ENCODE data around the gene MED27.
"Not testable (repeated sequence)": the region's sequence is repeated elsewhere in the genome, so short reads cannot be mapped to it uniquely, and the experiment has no call there.

MED27 gene

DNA sequence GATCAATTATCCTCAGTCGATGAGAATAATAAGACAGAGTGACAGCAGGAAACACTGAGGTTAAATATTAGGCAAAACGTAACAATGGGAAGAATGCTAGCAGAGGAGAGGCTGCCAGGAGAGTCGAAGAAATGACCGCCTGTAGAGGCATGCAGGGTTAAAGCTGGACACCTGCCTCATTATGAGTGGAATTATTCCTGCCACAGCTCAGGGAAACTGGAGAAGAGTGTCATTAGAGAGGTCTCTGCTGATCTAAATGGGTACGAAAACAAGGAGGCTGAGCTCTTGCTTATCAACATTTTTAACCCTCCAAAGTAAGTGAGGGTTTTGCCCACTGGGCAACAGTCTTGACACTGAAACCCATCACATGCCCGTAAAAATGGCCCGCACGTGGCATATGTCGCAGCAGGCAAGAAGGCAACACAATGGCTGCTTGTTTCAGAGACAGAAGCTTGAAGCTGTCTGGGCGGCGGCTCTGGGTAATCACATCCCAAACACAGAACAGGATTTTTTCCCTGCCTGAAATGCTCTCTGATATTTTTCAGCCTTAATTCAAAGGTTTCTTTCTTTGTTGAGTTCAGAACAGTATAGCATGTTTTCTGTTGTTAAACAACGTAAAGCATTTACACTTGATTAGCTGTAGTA is 118.7 kb downstream of the MED27 start:
- no peak for DNase-seq

GRCh38 chr9:131960311-131960710 is 119.4 kb downstream of the MED27 start:
- DNase-seq = no peak

GRCh38 chr9:131959887-131960286 is 119.8 kb downstream of the MED27 start:
- DNase-seq = no peak

DNA sequence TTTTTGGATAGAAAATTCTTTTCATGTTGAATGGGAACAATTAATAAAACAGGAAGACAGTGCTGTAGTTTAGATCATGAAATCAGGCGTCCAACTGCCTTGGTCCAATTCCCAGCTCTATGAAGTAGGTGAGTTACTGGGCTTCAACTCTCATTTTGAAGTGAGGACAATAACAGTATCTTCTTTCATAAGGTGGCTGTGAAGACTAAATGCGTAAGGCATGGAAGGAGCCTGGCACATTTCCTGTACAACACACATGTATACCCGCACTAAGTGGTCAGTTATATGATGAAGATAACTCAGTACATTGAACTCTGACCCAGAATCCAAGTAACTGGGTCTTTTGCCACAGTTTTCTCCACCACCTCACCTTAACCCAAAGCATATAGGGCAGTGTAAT is 120.6 kb downstream of the MED27 start:
- no peak for DNase-seq

DNA sequence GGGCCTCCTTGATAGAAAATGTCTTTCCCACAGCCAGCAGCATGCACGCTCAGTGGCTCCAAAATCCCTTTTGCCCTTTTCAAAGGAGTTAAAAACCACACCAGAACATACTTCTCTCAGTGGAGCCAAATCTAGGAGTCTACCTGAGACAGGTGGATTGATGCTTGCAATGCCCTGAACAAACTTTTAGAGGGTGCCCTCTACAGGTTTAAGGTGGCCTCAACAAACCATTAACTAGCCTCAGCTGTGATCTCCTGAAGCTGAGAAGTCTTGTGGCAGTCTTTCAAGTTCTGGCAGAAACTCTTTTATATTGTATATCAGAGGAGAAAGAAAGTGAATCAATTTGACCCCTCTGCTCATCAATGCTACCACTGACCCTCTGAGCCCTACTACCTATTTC is 125.4 kb downstream of the MED27 start:
- no peak for DNase-seq

DNA sequence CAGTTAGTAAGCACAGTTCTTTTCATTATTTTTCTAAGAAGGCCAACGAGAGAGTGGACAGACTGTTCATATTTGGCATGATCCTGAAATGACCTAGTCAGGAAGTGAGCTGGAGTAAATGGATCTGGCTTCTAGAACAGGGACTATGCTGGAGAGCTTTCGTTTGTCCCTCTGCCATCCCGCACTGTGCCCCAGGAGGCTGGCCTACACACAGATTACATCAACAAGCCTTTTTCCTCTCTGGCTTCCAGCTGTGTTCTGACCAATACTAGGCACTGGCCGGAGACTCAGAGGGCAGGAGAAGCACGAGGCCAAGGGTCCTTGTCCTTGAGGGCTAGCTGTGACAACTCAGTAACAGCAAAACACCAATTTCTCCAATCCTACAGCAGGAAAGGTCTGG is 127.8 kb downstream of the MED27 start:
- DNase-seq = no peak

DNA sequence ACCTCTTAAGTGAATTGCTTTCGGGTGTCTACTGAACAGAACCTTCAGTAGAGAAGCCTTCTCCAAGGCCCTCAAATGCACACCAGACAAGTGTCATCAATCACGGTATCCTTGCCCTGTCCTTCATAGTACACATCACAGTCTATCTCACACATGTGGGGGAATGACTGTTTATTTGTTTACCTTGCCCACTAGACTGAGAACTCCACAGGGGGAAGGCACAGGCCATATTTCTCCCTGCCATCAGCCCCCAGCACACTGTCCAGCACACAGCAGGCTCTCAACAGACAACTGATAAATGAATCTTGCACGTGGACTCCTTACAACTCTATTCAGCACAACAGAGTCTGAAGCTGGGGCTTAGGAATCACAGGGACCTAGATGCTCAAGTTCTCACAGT is 128.5 kb downstream of the MED27 start:
- DNase-seq = no peak

DNA sequence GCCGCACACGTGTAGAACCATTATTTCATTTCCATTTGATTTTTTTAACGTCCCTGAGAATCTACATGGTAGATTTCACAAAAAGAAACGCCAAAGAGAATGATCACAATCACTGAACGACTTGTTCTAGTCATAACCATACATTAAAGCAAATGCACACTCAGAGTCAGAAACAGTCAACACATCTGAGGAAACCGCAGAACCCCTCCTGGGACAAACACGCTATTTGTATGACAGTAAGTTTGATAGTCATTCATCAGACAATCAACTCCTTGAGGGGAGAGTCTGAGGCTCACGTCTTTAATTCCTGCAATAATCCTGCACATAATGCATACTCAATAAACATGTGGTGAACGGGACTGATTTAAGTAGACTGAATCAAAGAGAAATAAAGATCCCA is 129.2 kb downstream of the MED27 start:
- no peak for DNase-seq

DNA sequence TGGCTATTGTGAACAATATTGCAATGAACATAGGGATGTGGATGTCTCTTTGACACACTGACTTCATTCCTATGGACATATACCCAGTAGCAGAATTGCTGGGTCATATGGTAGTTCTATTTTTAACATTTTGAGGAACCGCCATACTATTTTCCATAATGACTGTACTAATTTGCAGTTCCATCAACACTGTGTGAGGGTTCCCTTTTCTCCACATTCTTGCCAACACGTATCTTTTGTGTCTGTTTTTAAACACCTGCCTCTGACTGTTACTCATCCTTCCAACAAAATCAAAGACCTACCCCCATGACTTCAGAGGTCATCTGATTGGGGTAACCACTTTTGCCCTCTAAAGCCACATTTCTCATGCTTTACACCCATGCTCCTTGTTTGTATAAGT is 133.5 kb downstream of the MED27 start:
- no peak for DNase-seq

GRCh38 chr9:131943351-131943841 is 136.3 kb downstream of the MED27 start:
- DNase-seq = no peak

GRCh38 chr9:131942146-131942720 is 137.4 kb downstream of the MED27 start:
- DNase-seq = no peak

DNA sequence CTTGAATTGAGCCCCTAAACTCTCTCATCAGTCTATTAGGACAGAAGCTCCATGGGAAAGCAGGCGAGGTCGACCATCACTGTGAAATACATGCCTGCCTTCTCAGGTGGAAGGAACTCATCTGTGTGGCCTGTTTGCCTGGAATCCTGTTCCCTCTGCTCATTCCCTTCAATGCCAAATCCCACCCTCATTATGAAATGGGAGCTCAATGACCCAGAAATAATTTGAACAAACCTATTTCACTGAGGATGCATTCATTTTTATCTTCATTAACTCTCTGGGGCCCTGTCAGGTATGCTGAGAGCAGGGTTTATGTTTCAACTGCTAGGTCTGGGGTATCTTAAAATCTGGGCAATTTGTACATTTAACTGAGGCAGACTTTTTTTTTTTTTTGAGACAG is 142.2 kb downstream of the MED27 start:
- DNase-seq = no peak

- no peak for DNase-seq
Measured at GRCh38 chr9:131936929-131937328, 142.7 kb downstream of the MED27 start.

DNA sequence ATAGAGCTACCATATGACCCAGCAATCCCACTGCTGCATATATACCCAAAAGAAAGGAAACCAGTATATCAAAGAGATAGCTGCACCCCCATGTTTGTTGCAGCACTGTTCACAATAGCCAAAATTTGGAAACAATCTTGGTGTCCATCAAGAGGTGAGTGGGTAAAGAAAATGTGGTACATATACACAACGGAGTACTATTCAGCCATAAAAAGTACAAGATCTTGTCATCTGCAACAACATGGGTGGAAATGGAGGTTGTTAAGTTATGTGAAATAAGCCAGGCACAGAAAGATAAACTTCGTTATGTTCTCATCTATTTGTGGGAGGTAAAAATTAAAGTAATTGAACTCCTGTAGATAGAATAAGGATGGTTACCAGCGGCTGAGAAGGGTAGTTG is 145.0 kb downstream of the MED27 start:
- DNase-seq = no peak

- DNase-seq = no peak
Measured at GRCh38 chr9:131927091-131927490, 152.6 kb downstream of the MED27 start.

DNA sequence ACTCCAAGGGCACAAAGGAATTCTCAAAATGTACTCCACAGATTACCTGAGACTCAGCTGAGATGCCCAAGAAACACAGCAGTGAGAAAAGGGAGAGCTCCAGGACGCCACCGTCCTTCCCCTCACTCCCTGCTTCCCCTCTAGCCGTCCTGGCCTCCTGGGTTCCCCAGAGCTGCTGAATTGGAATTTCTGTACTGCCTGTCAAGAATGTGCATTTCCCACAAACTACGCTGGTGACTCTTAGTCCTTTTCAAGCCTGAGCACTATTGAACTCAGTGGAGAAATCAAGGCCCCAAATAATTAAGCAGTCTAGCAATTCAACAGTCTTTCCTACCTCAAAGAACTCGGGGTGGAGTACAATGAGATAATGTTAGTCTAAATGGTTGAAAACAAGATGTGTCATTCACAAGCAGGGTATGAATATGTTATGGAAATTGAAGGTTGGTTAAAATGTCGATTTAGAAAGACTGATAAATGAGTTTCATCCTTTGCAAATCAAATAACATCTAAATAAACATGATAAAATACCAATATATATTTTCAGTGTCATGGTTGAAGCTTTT is 153.2 kb downstream of the MED27 start:
- no peak for DNase-seq

DNA sequence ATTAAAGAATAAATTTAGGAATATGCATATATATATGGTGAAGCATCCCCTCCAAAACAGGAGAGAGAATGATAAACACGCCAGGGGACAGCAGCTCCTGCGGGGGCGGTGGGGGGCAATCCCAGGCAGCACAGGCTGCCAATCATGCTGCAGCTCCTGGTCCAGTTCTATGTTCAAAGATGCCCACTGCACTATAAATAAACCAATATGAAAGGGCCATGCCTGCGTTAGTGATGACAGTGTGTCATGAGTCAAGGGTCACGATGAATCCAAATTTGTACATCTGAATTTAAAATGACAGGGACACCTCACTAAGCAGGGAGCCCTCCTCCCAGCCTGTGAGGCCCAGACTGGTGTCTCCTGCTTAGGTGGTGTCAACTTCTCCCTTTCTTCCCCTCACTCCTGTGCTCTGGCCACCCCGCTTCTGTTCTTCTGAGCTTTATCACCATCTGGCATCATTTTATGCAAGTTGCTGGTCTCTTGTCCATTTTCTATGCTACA is 153.9 kb downstream of the MED27 start:
- no peak for DNase-seq

GRCh38 chr9:131923766-131924165 is 155.9 kb downstream of the MED27 start:
- no peak for DNase-seq

GRCh38 chr9:131923132-131923671 is 156.5 kb downstream of the MED27 start:
- no peak for DNase-seq

DNA sequence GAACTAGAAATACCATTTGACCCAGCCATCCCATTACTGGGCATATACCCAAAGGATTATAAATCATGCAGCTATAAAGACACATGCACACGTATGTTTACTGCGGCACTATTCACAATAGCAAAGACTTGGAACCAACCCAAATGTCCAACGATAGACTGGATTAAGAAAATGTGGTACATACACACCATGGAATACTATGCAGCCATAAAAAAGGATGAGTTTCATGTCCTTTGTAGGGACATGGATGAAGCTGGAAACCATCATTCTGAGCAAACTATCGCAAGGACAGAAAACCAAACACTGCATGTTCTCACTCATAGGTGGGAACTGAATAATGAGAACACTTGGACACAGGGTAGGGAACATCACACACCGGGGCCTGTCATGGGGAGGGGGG is 158.0 kb downstream of the MED27 start:
- not testable (repeated sequence) for DNase-seq

DNA sequence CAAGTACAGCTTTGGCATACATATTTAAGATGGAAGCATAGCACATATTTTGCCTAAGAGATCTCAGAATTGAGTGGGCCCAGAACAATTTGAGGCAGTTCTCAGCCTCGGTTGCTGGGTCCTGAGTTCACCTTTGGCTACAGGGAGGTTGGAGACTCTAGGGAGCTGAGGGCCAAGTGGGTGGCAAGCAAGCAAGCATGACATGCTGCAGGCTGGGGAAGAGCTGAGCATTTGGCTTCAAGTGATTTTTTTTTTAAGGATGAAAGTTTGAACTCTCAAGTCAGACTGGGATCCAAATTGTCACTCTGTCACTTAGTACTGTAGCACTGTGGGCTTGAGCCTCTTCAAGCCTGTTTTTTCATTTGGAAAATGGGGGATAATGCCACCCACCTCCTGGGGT is 160.5 kb downstream of the MED27 start:
- no peak for DNase-seq

GRCh38 chr9:131918481-131918880 is 161.2 kb downstream of the MED27 start:
- no peak for DNase-seq

DNA sequence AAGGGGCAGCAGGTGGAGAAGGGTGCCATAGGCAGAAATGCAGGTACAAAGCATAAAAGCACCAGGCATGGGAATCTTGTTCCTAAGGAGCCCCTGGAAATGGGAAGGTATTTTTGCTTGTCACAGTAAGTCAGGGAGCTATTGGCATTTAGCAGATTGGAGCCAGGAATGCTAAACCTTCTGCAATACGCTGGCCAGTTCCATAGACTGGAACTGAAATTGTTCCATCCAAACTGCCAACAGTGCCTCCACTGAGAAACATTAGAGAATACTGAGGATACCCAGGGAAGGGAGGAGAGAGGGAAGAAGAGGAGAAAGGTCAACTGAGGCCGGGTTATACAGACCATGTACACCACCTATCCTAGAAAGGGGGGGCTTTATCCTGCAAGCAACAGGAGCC is 162.7 kb downstream of the MED27 start:
- no peak for DNase-seq

- DNase-seq = no peak
Measured at GRCh38 chr9:131915181-131915580, 164.5 kb downstream of the MED27 start.
